Mucosa of descending colon (tissue), 3 donors: ENCODE measurements around the gene ATP8A2. TPM values are rescaled to one million over a fixed set of nuclear protein-coding genes. Genes with fewer than 3 reads are reported as not detected.

Experiments used
- ATAC-seq: fragments of 200-7000 bp; cut with Tn5 transposase; one replicate; pipeline ENCODE4 v1.9.1; 2020; ENCODE audit warnings: mild to moderate bottlenecking, moderate library complexity
- DNase-seq, 3 donors: peaks; one replicate each; pipeline ENCODE4 v3.0.0-alpha.2; 2020
- H3K36me3 ChIP-seq: fragments of 200-600 bp; one replicate; pipeline ENCODE4 v1.8.0; 2021; ENCODE audit warnings: low read depth, mild to moderate bottlenecking
- H3K4me1 ChIP-seq: fragments of 200-600 bp; one replicate; pipeline ENCODE4 v1.8.0; 2021; ENCODE audit warnings: low read depth, mild to moderate bottlenecking
- H3K4me3 ChIP-seq: fragments of 200-600 bp; one replicate; pipeline ENCODE4 v1.8.0; 2021; ENCODE audit warnings: mild to moderate bottlenecking
- H3K9me3 ChIP-seq: fragments of 200-600 bp; one replicate; pipeline ENCODE4 v1.8.0; 2021; ENCODE audit warnings: mild to moderate bottlenecking
- intact Hi-C, 2 donors: fragments of 100-400 bp; cut with DNase I in 1 of 2; cut with micrococcal nuclease in 1 of 2; formaldehyde crosslinking; loops; one replicate each; pipeline versions ENCODE4 v1.11.0 to v1.11.1; 2022; cut with DNase I, micrococcal nuclease
- total RNA-seq, 3 donors: library from RNA; stranded (reverse); fragmentation: NEBNext Ultra II Directional in 2 of 3; extraction: Animal tissue kit (Norgen Biotek cat#: 25700) in 2 of 3; gene quantifications; one replicate each; pipeline versions ENCODE4 v1.2.1 to v1.2.4, GENCODE V29; 2021 to 2023
- TF ChIP-seq, protein P1 (sequence below): fragments of 200-600 bp; IDR thresholded peaks from one replicate; pipeline ENCODE4 v1.8.0; 2022; ENCODE audit warnings: antibody characterized with exemption, mild to moderate bottlenecking
- donor health status: DM: no; HTN: no; CAD: no; lungs with moderate emphysema.
- donor health status: DM: no; HTN: no; CAD: no.
- donor health status: DM: no; HTN: yes; CAD: no.

ATP8A2 gene
- total RNA-seq, 3 donors from 2014 or later = 0.22 to 3.6 (median 0.41) TPM

DNA sequence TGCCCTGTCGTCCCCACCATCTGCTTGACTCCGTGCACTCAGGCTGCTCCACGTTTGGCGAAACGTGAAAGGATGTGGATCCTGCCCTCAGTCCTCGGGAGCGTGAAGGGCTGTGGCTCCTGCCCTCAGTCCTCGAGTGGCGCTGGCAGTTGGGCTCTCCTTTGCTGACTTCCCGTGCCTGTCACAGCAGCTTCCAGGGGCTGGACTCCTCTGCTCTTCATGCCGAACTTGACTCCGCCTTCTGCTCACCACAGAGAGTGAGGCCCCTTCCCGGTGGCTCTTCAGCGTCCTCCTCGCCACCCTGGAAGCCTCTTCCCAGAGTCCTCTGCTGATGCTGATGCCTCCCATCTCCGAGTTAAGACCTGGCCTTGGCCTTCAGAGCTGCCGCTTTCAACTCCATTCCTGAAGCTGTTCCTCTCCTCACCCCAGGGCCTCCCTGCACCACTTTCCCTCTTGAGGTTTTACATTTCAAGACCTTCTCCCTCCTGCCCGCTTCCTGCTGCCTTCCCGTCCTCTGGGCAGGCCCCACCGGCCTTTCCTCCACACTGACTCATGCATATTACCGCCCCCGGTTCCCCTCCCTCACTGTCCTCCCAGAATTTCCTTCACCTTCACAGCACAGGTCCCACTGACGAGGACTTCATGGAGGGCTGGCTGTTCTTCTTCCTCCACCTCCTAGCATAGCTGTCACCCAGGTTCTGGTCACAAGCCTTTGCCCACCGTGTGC is 568.4 kb downstream of the ATP8A2 start:
- Histone ChIP-seq H3K4me3 (no peak overlapping the region), H3K4me1 (no peaks in the 10 kb centered on the region), H3K9me3 (no peaks in the 10 kb centered on the region), H3K36me3 (no peaks in the 10 kb centered on the region)
- no peak for DNase-seq
- intact Hi-C loops = no loop called here
- TF ChIP-seq, protein P1, sequence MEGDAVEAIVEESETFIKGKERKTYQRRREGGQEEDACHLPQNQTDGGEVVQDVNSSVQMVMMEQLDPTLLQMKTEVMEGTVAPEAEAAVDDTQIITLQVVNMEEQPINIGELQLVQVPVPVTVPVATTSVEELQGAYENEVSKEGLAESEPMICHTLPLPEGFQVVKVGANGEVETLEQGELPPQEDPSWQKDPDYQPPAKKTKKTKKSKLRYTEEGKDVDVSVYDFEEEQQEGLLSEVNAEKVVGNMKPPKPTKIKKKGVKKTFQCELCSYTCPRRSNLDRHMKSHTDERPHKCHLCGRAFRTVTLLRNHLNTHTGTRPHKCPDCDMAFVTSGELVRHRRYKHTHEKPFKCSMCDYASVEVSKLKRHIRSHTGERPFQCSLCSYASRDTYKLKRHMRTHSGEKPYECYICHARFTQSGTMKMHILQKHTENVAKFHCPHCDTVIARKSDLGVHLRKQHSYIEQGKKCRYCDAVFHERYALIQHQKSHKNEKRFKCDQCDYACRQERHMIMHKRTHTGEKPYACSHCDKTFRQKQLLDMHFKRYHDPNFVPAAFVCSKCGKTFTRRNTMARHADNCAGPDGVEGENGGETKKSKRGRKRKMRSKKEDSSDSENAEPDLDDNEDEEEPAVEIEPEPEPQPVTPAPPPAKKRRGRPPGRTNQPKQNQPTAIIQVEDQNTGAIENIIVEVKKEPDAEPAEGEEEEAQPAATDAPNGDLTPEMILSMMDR = no peak
- no peak for ATAC-seq

DNA sequence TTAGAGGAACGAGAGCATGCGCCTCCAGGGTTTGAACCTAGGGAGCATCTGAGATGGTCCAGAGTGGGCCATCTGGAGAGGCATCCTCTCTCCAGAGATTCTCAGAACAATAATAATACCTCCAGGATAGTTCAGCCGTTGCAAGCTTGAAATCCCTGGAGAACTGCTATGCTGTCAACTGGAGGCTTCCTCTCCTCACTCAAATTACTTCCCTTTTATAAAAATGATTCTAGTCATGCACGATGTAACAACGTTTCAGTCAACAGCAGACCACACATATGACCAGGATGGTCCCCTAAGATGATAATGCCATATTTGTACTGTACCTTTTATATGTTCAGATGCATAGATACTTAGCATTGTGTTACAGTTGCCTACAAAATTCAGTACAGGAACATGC is 571.3 kb downstream of the ATP8A2 start:
- DNase-seq = no peak
- H3K4me1 ChIP-seq = no peaks in the 10 kb centered on the region
- H3K4me3 ChIP-seq = no peak overlapping the region
- no peak for ATAC-seq
- intact Hi-C loops = no loop called here
- H3K9me3 ChIP-seq = no peaks in the 10 kb centered on the region
- no peaks in the 10 kb centered on the region for H3K36me3 ChIP-seq
- TF ChIP-seq, protein P1 = no peak

DNA sequence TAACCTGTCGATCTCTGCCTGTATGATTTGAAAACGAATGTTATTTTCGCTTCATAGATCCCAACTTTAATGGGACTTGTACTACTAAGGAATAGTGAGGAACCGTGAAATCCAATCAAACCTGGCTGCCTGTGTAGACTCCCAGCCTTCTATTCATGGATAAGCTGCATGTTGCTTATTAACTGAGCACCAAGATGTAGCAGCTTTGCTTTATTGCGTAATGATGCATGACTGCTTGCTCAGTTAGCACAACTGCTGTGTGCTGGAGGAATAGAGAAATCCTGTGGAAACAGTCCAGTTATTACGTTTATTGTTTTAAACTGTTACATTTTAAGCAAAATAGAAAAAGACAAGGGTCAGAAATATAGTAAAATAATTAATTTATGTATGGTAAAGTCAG is 571.9 kb downstream of the ATP8A2 start:
- TF ChIP-seq, protein P1 = no peak
- DNase-seq (no peak), ATAC-seq (no peak)
- no peaks in the 10 kb centered on the region for H3K9me3 ChIP-seq
- H3K4me3 ChIP-seq = no peak overlapping the region
- intact Hi-C loops = no loop called here
- no peaks in the 10 kb centered on the region for H3K4me1 ChIP-seq
- H3K36me3 ChIP-seq = no peaks in the 10 kb centered on the region

DNA sequence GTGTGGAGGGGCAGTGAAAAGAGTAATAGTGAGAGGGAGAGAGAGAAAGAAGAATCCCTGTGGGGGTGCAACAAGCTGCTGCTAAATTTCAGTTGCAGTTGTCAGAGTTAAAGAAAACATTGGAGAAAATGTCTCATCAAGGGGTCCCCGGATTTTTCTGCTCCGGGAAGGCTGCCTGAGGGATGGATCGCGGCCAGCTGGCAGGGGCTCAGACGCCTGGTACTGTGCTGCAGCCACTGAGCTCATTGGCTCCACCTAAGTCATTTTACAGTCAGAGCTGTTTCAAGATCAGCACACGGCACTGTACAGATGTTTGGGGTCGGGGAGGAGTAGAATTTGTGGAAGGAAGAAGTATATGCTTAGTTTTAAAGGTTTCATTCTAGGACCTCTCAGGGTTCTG is 573.8 kb downstream of the ATP8A2 start:
- Histone ChIP-seq H3K9me3 (no peaks in the 10 kb centered on the region), H3K4me3 (no peak overlapping the region), H3K36me3 (no peaks in the 10 kb centered on the region), H3K4me1 (no peaks in the 10 kb centered on the region)
- DNase-seq (no peak), ATAC-seq (no peak)
- TF ChIP-seq, protein P1 = no peak
- intact Hi-C loops = no loop called here

DNA sequence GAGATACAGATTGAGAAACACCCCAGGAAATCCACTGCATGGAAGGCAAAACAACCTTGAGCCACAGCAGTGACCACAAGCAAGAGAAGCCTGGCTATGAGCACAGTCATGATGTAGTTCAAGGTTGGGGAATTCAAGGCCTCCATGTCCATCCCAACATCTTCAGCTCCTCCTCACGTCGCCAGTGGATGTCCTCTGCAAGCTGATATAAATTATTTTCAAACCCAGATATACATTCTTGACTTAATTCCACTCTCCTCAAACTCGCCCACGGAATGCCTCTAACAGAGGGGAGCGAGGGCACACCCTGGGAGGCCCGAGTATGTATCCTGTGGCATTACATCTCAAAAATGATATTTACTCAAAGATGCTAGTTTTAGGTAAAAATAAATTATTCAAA is 574.5 kb downstream of the ATP8A2 start:
- DNase-seq (no peak), ATAC-seq (no peak)
- intact Hi-C loops = no loop called here
- Histone ChIP-seq H3K4me3 (no peak overlapping the region), H3K9me3 (no peaks in the 10 kb centered on the region), H3K36me3 (no peaks in the 10 kb centered on the region), H3K4me1 (no peaks in the 10 kb centered on the region)
- TF ChIP-seq, protein P1 = no peak

DNA sequence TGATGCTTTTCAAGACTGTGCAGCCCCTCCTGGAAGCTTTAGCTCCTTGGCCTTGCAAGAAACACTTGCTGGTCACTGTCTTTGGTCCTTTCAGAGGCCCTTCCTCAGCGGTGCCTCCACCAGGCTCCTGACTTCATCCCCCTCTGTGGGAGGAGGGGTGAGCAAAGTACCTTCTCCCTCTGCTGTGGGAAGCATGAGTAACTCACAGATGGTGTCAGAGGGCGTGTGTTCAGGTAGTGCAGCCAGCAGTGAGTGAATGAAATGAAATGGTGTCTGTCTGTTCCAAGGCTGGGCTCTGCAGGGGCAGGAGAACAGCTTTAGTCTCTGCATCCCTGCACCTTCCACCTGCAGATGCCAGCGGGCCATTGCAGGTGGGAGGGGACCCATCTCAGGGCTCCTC is 577.1 kb downstream of the ATP8A2 start:
- Histone ChIP-seq H3K4me1 (no peaks in the 10 kb centered on the region), H3K36me3 (no peaks in the 10 kb centered on the region), H3K9me3 (no peaks in the 10 kb centered on the region), H3K4me3 (no peak overlapping the region)
- intact Hi-C loops = no loop called here
- TF ChIP-seq, protein P1 = no peak
- ATAC-seq (no peak), DNase-seq (no peak)
